ENCODE measurements around the gene DDIT4.

Gene DDIT4

DNA sequence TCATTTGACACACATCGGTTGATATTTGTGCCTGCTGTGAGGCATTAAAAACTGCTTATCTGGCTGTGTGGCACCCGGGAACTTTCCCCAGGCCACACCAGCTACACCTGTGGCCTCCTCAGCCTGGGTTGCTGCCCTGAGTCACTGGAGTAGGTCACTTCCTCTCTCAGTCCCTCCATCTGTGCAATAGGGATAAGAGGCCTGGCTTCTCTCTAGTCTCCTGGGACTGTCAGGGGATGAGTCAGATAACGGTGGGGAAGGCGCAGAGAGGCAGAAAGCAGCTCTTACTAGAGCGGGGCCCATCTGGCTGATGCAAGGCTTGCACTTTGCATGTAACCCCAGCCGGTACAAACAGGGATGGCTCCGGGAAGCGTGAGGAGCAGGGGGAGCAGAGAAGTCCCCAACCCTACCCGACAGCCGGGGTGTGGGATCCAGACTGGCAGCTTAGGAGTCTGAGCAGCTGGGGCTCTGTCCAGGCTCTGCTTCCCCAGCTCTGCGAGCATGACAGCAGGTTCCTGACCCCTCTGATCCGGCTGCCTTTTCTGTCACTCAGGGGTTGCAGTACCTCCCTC is 47.0 kb downstream of the DDIT4 start:
- H3K27ac ChIP-seq = peak overlapping the region; percentile 77
- TF ChIP-seq CTCF (conservative IDR thresholded peaks at IDR 0.05) = no peak

DNA sequence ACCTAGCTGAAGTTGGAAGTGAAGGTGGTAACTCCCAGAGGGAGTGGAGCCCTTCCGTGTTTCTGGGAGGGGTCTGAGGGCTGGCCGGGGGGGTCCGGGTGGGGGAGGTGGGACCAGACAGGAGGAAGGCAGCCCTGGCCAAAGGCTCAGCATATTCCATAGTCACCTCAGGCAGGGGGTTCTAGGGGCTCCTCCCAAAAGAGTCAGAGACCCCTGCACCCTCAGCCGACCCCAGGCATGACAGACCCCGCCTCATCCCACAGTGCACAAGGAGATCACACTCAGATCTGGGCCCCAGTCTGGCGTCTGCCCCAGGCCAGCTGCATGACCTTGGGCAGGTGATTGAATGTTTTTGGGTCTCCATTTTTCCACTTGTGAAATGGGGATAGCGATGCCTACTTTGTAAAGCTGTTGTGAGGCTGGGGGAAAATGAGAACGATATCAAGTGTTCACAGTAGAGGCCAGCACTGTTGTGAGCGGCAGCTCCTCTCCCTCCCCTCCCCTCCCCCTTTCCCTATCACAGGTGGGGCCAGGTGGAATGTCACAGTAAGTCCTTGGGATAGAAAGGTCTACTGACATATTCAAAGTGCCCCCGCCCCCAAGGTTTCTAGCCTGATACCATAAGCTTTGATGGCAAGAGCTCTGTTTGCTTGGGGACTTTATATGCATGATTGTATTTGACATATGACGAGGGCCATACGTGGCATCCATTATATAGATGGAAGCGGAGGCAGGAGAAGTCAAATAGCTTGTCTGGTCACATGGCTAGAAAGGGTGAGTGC is 47.7 kb downstream of the DDIT4 start:
- H3K27ac ChIP-seq = peak overlapping the region; percentile 77; the same call in 1 of the 2 replicates
- no peak for TF ChIP-seq CTCF (conservative IDR thresholded peaks at IDR 0.05)

DNA sequence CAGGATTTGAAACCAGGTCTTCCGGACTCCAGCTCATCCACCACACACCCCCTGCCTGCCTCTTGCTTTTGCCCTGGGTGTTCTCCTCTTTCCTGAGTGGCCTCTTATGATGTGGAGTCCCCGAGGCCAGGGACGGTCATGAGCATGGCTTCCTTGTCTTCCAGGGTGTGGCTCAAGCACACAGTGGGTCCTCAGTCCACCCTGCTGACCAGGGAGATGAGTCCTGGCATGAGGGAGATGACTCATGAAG is 48.2 kb downstream of the DDIT4 start:
- no peak for TF ChIP-seq CTCF (conservative IDR thresholded peaks at IDR 0.05)

GRCh38 chr10:72322280-72323058 is 48.7 kb downstream of the DDIT4 start:
- H3K27ac ChIP-seq = no peak overlapping the region
- no peak for TF ChIP-seq CTCF (conservative IDR thresholded peaks at IDR 0.05)

More for the DNA sequence above, 48.2 kb downstream of the DDIT4 start:
- H3K27ac ChIP-seq = no peak overlapping the region

- TF ChIP-seq CTCF (conservative IDR thresholded peaks at IDR 0.05) = no peak
- no peak overlapping the region for H3K27ac ChIP-seq
These were observed 49.5 kb downstream of the DDIT4 start for GRCh38 chr10:72323108-72323749.

GRCh38 chr10:72323771-72324191 is 50.1 kb downstream of the DDIT4 start:
- no peak for TF ChIP-seq CTCF (conservative IDR thresholded peaks at IDR 0.05)
- no peak overlapping the region for H3K27ac ChIP-seq
